PC-9 (cell line): ENCODE data around the gene STRA6.

Experiments
- EZH2 ChIP-seq: fragments of 200-600 bp; sonication (generic); IDR thresholded peaks from 2 replicates; pipeline ENCODE4 v1.8.0; 2017; ENCODE audit warnings: antibody characterized with exemption, low read depth
- TF ChIP-seq, protein P1 (sequence below): fragments of 200-600 bp; sonication (generic); conservative IDR thresholded peaks from 2 replicates; pipeline ENCODE4 v1.6.1; 2017; ENCODE audit warnings: mixed run types, antibody characterized with exemption, mild to moderate bottlenecking, moderate library complexity

DNA sequence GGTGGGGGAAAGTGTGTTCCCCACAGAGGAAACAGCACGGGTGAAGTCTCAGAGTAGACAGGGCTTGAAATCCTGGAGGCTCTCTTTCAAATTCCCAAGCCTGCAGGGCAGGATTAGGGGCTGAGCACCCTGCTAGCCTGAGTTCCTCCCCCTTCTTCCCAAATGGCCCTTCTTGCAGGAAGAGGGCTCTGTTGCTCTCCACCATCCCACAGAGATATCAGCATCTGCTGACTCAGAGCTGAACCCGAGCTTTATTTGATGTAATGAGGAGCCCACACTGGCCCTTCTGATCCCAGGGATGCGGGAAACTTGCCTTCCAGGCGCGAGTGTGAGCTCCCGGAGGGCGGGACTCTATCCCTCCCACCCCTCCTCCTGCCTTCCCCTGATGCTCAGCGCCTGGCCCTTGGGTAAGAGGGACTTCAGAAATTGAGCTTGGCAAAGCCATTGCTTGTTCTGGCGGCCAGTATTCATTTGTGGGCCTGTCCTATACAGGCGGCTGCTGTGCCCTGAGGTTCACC, 1.4 kb upstream of the STRA6 start:
- TF ChIP-seq, protein P1, sequence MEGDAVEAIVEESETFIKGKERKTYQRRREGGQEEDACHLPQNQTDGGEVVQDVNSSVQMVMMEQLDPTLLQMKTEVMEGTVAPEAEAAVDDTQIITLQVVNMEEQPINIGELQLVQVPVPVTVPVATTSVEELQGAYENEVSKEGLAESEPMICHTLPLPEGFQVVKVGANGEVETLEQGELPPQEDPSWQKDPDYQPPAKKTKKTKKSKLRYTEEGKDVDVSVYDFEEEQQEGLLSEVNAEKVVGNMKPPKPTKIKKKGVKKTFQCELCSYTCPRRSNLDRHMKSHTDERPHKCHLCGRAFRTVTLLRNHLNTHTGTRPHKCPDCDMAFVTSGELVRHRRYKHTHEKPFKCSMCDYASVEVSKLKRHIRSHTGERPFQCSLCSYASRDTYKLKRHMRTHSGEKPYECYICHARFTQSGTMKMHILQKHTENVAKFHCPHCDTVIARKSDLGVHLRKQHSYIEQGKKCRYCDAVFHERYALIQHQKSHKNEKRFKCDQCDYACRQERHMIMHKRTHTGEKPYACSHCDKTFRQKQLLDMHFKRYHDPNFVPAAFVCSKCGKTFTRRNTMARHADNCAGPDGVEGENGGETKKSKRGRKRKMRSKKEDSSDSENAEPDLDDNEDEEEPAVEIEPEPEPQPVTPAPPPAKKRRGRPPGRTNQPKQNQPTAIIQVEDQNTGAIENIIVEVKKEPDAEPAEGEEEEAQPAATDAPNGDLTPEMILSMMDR, result no peak
- no peak for TF ChIP-seq EZH2
